IPS-NIHi7 (cell line): ENCODE results near the gene XRCC4.

Experiments used
- DNase-seq: peaks from one replicate; pipeline ENCODE4 v3.0.0; 2012; ENCODE audit warnings: mixed read lengths; ENCODE audit errors: extremely low spot score

Gene XRCC4

DNA sequence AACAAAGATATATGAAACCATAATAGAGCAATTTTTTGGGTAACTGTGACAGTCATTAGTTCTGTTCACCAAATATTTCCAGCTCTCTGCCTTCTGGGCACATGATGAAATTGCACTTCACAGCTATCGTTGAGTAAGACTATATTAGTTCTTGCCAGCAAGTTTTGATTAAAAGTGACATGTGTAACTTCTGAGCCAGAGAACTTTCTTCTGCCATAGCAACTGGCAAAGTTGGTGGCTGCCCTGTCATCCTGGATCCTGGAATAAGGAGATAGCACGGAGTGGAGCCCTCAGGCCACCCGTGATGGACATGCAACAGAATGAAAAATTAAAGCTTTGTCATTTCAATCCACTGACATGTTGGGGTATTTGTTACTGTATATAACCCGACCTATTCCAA, 199.8 kb downstream of the XRCC4 start:
- no peak for DNase-seq

DNA sequence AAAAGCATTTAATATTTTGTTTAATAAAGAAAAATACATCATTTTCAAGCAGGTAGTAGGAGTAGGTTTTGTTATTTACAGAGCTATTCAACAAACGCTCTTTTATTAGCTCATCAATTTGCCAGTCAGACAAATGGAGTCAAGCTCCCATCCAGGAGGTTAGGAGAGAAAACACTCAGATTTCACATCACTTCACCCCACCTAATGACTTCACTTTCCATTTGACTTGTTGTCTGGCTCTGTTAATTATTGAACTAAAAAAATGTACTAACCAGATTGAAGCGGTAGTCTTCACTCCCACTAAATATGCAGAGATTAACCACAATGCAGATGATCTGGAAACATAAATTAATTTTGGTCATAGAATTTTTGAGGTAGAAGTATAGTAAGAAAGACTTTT, 200.6 kb downstream of the XRCC4 start:
- no peak for DNase-seq

DNA sequence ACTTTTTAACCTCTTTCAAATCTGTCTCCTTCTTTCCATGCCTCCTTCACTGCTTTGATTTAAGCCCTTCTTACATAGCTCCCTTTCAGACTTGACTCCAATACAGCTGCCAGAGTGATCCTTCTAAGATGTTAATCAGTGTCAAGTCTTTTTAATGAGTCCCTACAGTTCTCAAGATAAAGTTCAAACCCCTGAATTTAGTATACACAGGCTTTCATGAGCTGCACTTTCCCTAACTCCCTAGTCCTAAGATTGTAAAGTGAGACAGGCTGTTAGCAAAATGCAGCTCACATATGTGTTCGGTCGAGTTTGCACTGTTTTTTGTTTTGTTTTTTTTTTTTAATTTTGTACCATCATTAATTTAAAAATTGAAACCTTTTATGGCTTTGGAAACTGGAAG, 203.8 kb downstream of the XRCC4 start:
- no peak for DNase-seq

DNA sequence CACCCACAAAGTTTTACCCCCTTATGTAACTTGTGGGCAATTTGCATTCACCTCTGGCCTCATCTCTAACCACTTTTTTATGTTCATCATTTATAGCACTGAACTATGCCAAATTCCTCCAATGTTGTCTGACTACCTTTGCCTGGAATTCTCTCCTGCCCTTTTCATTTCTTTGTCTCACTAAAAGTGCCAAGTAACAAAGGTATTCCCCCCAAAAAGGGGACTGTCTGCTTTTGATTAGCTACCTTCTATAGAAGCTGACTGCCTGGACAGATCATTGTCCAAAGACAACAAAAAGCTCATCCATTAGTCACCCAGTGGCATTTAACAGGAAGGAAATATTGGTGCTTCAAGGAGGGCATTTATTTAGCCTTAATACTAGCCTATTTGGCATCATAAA, 204.3 kb downstream of the XRCC4 start:
- no peak for DNase-seq

DNA sequence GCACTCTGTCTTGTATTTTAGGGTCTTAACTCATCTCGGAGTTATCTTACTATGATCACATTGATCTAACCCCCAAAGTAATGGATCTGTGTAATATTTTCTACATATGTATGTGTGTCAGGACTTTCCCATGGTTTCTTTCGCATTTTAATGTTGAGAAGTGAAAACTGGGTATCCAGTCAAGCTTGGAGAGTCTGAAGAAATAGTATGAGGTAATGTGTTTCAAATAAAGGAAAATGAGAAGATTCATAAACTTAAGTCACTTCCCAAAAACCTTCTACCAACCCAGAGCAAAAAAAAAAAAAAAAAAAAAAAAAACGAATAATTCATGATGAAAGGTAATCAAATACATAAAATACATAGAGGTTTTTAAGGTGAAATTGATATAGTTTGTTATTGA, 206.4 kb downstream of the XRCC4 start:
- no peak for DNase-seq

DNA sequence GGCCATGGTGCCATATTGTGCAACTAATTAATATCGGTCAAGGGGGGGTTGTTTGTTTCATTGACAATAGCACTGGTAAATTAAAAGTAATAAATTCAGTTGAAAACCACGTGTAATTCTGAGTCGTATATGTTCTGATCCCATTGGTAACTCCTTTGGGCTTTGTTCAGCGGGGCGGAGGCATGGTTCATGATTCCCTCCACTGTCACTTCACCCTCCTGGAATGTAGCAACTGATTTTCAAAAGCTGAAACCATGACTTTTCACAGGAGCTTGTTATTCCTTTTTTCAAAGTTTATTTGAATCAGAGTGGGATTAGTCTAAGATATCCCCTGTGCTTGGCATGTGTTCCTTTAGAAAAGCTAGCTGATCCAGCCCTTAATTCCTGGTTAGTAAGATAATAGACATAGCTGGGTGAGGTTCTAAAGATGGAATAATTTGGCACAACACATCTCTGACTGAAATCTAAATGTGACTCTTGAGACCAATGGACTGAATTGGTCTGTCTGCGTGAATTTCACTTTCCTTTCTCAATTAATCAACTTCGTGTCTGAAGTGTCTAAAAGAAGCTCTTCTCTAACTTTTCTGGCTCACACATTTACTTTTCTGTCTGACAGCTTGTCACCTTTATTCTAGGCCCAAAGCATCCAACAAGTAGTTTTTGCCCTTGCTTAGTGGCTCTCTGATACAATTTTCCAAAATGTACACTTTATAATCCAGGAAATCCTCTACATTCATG, 208.5 kb downstream of the XRCC4 start:
- DNase-seq = no peak

DNA sequence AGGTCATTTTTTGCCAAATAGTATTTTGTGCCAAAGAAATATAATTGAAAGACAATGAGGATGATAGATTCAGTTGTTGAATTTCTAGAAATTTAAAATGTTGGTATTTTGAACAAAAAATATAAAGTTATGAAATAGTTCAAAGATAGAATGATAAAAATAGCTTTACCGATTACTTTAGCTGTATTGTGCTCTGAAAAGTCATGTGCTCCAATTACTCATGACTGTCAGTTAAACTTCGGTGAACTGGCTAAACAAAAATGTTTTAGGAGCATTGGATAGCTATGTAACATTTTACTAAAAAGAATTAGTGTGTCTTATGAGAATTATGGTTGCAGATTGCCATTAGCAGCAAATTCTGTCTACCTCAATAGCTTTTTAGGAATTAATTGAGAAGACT, 216.9 kb downstream of the XRCC4 start:
- no peak for DNase-seq

DNA sequence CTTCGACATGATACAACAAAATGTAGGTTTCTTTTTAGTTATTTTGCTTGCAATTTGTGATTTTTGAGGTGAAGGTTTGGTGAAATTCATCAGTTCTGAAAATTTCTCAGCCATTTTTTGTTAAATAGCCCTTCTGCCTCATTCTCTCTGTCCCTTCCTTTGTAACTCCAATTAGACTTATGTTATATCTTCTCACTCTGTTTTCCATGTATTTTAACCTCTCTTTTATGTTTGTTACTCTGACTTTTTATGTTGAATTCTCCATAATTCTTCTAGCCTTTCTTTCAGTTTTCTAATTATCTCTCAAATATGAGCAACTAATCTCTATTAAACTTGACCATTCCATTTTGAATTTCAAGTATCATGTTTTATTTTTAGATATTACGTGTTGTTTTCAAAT, 222.0 kb downstream of the XRCC4 start:
- no peak for DNase-seq

DNA sequence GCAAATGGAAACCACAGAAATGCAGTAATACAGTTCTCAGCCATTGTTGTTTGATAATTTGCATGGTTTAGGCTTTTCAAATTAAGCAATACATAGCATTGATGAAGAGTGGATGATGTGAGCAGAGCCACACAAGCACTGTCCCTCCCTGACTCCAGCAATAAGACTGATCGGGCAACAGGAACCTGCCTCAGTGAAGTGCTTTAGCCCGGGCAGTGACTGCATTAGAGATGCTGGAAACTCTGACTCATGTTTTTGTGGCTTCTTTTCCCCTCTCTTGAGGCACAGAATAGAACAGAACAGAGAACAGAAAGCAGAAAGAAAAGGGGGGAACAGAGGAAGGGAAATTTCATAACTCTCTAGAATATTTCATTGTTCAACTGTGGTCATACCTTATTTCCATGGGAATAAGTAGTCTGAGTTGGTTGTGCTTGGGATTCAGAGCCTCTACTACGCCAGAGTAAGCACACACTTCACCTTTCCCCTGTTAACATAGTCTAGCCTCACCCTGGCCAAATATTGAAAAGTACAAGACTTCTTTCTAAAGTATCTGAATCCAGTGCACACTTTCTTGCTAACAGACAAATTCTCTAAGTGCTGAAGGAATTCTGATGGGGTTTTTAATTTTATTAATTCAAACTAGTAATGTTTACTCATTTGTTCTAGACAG, 229.4 kb downstream of the XRCC4 start:
- DNase-seq = peak; percentile 23

DNA sequence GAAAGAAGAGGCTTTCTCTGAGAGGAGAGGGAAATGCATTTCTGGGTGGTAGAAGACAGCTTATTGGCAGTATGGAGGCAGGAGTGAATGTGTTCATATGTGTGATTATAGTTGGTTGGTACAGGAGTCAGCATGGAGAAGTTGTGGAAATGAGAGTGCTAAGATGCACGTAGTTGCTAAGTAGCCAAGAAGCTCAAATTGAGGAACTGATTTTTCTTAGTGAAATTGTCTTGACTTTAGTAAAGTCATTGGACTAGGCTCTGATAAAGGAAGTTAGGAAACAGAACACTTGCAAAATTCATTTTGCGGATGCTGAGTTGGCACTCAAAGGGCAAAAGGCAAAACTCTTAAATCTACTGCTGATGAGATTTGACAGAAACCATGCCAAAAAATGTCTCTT, 235.3 kb downstream of the XRCC4 start:
- DNase-seq = no peak

DNA sequence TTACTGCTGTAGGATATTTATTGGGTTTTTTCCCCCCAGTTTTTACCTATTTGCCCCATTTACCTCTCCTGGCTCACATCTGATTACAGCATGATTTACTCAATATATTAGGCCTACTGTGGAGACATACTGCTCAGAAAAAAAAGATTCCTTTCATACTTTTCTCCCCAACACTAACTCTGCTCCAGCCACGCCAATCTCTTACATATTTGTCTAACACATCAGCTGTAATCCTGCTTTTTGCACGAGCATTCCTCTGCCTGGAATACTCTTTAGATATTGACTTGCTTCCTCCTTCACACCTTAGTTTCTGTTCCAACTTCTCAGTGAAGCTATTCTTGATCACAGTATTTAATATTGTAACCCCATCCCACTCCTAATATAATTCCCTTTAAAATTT, 236.1 kb downstream of the XRCC4 start:
- no peak for DNase-seq

DNA sequence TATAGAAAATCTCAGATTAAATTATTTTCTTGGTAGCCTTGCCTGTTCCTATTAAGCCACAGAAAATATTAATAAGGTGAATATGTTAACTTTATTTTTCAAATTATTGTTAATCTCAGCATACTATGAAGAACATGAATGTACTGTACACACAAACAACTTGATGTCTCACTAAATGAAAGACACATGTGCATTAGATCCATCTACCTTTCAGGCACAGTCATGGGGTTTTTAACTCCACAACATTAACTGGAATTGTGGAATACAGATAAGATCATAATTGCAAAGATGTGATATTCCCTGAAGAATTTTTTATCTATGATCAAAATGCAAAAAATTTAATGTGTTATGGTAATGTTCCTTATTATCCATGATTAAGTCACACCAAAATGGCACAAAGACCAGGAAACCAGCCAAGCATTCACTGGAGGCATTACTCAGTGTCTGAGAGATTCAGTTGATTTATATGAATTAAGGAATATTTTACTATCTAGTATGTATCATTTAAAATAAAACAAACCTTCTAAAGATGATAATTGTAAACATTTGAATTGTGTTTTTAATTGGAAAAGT, 244.2 kb downstream of the XRCC4 start:
- no peak for DNase-seq

DNA sequence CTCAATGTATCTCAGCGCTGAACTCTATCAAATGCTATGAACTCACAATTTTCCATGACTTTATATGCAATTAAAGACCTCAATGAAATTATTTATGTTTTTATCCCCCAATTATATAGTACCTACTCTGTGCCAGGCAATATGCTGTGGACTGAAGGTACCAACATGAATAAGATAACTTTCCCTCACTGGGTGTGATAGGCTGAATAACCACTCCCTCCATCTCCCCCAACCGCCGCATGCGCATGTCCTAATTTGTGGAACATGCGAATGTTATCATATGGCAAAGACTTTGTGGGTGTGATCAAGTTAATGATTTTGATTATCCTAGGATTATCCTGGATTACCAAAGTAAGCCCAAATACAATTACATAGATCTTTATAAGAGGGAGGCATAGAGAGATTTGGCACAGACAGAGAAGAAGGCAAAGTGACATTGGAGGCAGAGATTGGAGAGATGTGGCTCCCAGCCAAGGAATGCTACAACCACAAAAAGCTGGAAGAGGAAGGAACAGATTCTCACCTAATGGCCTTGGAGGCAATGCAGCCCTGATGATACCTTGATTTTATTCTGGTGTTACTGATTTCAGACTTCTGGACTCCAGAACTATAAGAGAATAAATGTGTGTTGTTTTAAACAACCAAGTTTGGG, 245.1 kb downstream of the XRCC4 start:
- DNase-seq = no peak

DNA sequence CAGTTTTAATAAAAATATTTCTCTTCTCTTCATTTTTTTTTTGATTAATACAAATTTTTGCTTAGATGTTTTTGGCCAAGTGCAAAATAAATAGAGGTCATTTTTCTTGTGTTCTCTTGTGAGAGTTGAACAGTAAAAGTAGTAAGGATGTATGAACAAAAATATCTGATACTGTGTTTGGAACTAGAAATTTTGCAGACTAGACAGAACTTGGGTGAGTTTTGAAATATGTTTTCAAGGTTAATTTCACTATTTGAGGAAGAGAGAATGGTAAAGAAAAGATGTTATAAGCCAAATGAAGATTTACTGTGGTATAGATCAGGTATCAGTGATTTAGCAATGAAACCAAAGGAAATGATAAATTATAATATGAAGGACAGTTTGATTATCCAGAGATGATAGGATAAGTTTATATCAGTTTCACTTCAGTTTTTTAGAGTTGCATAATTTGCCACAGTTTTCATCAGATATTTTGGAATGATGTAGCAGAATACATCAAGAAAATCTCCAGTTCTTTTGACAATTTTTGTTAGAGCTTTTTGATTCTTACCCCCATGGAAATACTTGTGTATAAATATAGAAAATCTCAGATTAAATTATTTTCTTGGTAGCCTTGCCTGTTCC, 246.3 kb downstream of the XRCC4 start:
- no peak for DNase-seq

DNA sequence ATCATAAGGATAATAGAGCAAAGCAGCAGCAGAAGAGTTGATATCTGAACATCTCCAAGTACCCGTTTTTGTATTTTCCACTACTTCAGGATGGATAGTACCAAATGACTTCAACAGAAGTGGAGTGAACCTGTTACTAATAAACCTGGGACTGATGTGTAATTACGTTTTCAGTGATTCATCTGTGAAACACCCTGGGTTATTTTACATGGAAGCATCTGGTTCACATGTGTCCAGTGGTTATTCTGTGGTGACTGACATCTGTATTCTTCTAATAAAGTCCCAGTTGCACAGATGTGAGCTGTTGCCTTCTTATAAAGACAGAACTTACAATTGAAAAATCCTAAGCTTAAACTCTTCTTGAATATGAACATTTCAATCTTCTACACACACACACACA, 254.5 kb downstream of the XRCC4 start:
- no peak for DNase-seq

DNA sequence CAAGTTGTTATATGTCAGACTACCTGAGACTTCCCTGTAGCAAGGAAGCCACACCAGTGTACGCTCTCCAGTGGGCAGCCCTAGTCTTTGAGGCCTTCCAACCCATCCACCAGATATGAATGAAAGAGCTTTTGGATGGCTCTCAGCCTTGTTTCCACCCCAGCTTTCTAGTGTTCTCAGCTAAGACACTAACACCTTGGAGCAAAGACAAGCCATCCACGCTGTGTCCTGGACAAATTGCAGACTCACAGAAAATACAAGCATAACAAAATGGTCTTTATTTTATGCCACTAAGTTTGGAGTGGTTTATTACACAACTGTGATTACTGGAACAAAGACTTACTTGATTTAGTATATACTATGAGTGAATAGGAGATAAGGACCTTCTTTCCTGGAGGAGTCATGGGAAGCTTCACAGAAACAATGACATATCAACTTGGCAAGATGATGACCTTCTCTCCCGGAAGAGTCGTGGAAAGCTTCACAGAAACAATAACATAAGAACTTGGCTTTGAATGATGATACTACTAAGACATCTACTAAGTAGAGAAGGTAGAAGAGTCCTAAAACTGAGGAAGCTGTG, 260.2 kb downstream of the XRCC4 start:
- DNase-seq = no peak

DNA sequence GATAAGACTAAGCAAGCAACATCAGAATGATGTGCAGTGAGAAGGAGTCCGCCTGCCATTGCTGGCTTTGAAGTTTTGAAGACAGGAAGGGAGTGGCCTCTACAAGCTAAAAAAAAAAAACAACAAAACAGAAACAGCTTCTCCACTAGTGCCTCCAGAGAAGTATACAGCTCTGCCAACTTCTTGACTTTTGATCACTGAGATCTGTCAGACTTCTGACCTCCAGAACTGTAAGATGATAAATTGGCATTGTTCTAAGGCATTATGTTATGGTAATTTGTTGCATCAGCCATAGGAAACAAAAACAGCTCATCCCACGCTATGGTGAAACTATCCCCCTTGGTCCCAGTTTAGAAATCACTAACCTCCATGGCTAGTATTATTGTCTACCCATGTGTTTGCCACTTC, 263.2 kb downstream of the XRCC4 start:
- DNase-seq = no peak

DNA sequence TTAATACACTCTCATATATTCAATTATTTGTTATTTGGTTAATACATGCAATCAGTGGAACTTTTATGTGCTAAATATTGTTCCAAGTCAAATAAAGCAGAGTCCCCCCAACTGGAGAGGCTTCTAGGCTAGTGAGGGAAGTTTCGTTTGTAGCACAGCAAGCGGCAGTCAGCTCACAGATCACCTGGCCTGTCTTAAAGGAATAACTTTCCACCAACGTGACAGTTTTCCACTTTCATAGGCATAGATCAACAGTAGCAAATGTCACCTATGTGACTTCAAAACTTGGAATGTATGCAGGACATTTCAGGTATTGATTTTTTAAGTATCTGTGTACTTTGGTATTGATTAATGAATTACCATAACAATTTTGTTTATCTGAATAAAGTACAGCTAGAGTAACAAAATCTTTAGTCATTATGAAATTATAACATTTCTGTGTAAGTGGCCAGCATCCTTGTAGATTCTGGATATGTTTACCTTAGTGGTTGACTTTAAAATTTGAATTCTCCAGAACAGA, 264.5 kb downstream of the XRCC4 start:
- no peak for DNase-seq

DNA sequence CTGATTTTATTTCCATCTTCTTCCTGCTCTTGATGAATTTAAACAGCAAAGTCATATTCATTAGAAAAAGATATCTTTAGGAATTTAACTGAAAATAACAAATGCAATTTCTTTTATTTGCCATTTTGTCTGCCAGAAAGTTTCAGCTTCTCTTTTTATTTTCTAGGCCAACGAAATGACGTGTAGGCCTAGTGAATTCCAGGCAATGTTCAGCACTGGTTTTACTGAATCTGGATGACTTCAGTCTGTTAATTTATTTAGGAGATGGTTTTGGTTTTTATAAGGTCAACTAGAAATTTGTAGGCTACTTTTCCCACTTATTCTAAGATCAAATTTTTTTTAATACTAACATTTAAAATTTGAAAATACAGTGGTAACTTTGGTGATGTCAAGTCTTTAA, 265.1 kb downstream of the XRCC4 start:
- DNase-seq = no peak

DNA sequence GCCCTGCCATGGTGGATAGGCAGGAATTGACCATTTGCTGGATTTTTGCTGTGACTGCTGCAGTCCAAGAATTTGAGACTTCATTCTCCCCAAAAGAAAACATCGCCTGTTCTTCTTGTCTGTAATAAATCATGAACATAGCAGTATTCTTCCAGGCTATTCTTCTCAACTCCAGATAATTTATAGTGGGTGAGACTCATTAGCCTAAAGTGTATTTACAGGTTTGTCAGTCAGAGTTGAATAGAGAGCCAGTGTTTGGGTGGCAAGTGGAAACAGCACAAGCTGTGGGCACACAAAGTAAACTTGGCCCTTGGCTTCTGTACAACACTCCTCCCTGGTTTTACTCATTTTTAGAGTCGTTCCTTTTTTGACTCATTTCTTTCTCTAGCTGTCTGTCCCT, 266.0 kb downstream of the XRCC4 start:
- no peak for DNase-seq

DNA sequence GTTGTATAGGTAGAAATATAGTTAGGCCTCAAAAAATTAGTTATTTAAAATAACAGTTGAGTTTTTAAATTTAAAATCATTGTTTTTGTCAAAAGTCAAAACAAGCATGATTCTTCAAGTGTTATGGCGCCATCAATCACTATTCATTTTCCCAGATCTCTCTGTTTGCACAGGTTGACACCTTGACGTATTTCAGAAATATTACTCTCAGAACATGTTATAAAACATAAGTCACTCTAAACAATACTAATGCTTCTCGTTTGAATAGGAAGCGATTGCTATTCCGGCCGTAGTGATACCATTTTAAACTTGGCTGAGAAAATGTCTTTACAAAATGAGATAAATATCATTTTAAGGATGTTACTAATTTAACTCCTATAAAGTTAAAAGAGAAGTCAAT, 268.1 kb downstream of the XRCC4 start:
- no peak for DNase-seq

DNA sequence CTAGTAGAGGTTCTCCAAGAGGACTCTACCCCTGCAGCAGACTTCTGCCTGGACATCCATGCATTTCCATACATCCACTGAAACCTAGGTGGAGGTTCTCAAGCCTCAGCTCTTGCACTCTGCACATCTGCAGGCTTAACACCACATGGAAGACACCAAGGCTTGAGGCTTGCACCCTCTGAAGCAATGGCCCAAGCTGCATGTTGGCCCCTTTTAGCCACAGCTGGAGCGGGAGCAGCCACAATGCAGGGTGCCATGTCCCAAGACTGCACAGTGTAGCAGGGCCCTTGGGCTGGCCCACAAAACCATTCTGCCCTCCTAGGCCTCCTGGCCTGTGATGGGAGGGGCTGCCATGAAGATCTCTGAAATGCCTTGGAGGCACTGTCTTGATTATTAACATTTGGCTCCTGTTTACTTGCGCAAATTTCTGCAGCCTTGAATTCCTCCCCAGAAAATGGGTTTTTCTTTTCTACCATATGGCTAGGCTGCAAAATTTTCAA, 271.0 kb downstream of the XRCC4 start:
- no peak for DNase-seq
